GM19023 (cell line): ENCODE data around the gene LRPAP1.

Experiments
- ATAC-seq: cut with Tn5 transposase; IDR thresholded peaks from one replicate; pipeline ENCODE4 v1.9.1; 2021; ENCODE audit warnings: mild to moderate bottlenecking, moderate library complexity; ENCODE audit not compliant: unreplicated experiment

LRPAP1 gene

DNA sequence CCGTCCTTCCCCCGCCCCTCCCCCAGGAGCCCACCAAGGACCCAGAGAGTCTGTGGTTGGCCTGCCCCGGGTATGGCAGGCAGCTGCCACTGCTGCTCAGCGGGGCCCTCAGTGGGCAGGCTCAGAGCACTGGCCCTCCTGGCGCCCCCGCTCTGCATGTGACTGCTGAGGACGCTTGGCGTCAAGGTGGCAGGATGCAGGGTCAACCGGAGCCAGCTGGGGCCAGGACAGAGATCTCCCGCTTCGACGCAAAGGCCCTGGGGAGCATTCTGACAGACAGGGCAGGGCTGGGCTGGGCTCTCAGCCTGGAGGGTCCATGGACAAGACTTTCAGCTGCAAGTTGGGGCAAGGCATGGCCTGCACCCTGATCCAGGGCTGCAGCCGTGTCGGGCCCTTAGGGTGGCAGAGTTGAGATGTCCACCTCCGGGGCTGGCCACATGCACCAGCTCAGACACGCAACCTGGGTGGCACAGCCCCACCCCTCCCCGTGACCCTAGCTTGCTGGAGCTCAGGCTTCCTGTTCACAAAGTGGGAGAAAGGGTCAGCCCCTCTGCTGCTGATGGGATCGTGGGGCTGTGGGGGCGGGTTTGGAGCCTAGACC is 30.3 kb downstream of the LRPAP1 start:
- ATAC-seq, result no peak

DNA sequence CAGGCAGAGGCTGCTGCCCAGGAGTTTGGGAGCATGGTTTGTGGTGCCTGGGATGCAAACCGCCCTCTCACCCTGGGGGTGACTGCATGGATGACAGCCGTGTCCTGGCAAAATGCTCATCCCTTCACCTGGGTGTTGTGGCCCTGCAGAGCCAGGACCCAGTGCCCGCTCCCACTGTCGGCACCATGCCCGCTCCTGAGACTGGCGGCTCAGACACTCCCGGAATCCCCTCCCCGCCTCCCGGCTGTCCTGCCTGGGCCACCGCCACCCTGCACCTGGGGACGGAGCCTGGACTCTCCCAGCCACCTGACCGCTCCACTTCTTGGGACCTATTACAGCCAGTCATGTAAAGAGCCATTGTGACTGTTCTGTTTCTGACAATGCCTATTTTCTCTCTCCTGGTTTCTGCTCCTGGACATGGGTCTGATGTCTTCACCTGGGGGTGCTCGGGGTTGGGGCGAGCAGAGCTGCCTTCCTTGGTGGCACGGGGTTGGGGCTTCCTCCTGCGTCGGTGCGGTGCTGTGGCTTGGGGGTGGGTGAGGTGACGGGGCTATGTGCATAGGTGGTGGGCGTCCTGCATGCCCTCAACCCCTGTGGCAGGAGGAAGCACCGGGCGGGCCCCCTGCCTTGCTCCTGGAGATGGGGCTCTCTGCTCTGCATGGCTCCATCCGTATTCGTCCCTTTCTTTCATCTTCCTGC is 30.9 kb downstream of the LRPAP1 start:
- ATAC-seq, result no peak

DNA sequence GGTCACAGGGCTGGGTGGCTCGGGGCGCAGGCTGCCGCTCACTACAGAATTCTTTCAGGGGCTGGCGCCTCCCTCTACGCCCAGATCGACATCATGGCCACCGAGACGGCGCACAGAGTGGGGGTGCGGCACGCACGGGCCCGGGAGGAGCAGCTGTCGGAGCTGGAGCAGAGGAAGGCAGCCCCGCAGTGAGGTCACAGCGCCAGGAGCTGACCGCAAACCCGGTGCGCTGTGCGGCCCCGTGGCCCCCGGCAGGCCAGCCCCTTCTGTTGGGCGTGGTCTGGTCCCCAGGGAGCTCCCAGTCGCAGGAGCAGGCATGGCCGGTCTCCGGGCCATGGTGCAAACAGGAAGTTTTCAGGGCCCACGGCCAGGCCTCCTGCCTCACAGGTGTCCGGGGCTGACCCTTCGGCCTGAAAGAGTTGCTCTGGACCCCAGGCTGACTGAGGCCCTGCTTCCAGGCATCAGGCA is 31.6 kb downstream of the LRPAP1 start:
- no peak for ATAC-seq

DNA sequence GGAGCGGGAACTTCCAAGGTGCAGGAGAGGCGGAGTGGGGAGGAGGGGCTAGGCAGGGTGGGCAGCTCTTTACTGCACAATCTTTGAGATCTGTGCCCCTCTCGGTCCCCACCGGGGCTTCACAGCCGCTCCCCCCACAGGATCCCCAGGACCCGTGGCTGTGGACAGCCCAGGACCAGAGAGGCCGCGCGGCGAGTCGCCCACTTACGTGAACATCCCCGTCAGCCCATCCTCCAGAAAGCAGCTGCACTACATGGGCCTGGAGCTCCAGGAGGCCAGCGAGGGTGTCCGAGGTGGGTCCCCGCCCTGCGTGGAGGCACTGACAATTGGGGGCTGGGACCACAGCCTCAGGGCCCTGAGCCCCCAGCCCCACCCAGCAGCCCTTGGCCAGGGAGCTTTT is 32.1 kb downstream of the LRPAP1 start:
- ATAC-seq, result no peak

DNA sequence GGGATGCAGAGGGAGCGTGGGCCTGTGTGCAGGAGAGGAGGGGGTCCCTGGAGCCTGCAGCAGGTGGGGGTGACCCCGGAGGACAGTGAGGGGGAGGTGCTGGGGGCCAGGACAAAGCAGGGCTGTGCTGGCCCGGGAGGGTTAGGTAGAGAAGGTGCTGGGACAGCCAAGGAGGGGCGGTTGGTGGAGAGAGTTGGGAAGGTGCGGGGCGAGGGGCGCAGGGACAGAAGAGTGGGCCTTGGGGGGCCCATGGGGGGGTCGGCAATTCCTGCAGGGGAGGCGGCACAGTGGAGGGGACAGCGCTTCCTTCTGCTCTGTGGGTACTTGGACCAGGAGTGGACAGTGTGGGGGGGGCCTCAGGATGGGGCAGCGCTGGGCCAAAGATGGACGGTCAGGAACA is 32.5 kb downstream of the LRPAP1 start:
- no peak for ATAC-seq

DNA sequence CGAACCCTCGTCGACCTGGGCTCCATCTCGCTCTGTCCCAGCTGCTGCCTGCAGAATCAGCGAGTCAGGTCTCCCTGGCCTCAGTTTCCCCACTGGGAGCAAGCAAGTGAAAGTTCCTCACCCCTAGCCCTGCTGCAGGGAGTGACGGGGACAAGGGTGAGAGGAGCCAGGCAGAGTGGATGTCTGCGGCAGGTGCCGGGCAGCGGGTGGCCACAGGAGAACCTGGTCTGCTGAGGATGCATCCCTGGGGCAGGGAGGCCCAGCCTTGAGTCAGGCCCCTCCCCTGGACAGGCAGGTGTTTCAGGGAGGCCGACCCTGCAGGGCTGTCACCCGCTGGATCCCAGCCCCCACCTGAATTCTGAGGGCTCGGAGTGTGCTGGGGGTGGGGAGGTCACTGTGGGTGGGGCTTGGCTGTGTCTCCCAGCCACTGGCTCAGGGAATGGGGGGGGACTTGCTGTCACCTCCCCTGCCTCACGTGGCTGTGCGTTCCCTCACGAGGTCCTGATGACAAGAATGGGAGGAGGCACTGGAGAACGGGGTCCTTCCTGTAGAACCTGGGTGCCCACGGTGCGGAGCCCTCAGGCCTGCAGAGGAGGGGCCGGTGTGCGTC is 33.2 kb downstream of the LRPAP1 start:
- ATAC-seq, result no peak

DNA sequence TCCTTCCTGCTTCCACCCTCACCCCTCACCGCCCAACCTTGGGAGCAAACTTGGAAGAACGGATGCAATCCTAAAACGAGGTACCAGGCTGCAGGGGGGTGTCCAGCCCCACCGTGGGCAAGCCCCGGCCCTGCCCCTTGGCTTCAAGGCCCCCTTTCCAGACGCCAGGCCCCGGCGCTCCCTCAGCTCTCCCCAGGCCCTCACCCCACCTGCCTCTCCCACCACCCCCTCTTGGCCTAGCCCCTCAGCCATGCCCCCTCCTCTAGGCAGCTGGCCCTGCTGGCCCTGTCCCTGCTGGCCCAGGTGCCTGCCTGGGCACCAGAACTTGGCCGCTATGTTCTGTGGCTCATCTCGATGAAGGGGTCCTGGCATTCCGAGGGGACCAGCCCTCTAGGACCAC is 33.8 kb downstream of the LRPAP1 start:
- ATAC-seq, result no peak

DNA sequence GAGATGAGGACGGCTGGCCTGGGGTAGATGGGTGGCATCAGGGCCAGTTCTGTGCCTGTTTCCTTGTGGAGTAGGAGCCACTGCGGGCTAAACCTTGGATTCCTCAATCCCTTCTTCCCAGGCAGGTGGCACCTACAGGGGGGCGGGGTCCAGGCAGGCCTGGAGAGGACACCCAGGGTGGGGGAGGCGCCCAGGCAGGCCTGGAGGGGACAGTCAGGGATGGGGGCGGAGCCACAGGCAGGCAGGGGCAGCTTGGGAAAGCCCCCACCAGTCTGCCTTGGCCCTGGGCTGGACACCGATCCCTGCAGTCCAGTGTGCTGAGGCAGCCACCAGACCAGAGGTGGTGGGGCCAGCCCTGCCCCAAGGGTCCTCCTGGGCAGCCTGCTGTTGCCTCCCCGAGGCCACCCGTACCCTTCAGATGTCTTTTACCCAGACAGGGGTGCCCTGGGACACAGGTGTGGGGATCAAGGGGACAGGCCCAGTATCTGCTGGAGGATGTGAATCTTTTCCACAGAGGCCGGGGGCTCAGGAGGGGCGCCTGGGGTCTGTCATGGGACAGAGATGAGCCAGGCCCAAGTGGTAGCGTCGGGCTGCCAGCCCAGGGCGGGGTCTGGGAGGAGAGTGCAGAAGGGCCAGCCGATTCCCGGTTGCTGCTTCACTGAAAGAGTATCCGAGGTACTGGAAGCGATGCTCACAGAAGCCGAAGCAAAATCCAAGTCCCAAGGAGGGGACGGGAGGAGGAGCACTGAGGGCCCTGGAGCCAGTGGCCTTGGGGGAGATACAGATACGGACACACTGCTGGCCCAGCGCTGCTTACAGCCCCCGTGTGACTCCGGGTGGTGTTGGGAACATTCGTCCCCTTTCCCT is 34.5 kb downstream of the LRPAP1 start:
- ATAC-seq, result no peak

DNA sequence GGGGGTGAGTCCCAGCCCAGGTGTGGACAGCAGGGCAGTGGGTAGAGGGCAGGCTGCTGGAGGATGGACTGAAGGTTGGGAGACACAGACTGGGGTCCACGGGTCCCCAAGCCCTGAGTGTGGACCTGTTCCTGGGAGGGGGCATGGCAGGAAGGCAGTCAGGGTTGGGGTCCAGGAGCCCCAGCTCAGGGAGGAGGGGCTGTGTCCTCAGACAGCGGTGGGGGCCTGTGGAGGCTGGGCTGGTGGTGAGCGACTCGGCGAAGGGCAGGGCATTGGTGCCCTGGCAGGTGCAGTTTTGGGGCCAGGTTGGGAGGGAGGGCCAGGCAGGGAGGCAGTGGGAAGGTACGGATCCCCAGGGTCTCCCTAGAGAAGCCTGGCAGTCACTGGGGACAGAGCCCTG is 35.1 kb downstream of the LRPAP1 start:
- no peak for ATAC-seq

DNA sequence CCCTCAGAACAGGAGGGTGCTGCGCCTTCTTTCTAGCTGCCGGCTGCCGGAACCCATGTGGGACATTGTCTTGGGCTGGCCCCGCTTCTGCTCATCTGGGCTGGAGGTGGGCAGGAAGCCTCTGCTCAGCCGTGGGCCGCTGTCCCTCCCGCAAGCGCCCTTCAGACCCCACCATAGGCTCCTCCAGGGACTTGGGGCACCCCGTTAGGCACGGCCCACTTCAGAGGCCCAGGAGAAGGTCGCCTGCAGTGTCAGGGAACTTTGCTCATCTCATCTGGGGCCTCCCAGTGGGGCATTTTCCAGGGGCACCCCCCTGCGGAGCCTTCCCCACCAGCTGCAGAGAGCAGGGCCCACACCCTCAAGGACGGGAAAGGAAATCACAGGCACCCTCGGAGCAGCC is 36.2 kb downstream of the LRPAP1 start:
- ATAC-seq, result no peak

DNA sequence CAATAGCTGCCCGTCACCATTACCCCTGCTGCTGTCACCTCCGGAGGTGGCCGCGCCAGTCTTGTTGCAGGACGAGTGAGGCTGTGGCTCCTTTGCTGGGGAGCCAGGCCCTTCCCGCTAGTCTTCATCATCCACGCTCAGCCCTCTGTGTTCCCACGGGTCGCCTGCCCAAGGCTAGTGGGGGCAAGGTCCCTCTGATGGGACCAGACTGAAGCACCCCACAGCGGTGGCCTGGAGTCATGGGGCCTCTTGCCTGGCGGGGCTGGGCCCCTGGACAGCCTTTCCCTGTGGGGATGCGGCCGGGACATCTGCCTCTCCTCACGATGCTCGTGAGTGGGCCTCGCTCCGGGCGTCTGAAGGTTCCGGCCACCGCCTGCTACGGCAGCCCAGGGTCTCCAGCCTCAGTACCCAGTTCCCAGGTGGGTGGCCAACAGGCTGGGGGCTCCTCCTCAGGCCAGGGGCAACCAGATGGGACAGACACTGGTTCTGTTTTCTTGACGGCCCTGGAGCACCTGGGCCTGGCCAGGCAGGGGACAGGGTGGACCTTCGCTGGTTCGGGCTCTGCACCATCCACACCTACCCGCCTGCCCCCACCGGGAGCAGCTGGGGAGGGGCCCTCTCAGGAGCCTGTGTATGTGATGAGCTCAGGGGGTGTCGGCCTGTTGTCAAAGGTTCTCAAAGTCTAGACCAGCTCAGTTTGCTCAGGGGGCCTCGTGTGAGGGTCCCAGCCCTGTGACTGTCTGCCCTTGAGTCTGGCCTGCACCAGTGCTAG is 36.8 kb downstream of the LRPAP1 start:
- no peak for ATAC-seq

DNA sequence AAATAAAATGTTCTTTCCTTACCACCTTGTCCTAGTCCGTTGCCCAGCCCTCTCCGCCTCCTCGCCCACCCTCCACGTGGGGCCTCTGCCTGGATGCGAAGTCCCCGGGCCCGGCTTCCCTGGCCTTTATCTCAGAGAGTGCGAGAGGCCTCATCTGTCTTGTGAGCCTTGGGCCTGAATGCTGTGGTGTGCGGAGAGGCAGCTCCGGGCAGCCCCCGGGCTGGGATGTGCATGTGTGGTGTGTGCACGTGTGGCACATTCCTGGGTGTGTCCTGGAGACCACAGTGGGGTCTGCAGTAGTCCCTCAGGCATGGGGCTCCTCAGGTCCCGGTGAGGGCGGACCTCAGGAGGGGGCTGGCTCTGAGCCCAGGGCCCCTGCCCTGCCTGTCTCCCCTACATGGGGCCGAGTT is 37.8 kb downstream of the LRPAP1 start:
- no peak for ATAC-seq

DNA sequence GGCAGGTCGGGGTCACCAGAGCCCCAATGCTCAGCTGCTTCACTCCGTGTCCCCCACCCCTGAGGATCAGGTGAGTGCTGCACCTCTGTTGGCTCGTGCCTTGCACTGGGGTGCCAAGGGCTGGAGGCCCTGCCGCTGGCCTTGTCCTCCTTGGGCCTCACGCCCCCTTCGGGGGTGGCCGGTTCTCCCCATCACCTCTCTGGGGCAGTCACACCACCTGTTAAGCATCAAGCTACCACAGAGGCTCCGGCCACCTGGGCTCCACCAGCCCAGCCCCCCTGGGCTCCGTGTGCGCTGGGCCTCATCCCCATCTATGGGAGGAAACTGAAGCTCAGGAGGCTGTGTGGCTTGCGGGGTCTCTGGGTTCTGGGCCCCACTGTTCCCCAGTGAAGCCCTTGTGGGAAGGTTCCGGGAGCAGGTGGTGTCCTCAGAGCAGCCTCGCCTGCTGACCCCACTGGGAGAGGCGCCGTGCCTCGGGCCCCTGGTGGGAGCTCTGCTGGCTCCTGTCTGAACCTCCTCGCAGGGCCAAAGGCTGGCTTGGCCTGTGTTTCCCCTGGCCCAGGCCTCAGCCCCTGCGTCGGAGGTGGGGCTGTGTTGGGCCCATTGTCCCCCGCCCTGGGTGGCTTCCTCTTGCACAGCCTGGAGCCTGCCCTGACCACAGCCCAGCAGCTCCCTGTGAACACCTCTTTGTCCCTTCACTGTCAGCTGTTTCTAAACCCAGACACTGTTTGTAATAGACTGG is 38.3 kb downstream of the LRPAP1 start:
- no peak for ATAC-seq

DNA sequence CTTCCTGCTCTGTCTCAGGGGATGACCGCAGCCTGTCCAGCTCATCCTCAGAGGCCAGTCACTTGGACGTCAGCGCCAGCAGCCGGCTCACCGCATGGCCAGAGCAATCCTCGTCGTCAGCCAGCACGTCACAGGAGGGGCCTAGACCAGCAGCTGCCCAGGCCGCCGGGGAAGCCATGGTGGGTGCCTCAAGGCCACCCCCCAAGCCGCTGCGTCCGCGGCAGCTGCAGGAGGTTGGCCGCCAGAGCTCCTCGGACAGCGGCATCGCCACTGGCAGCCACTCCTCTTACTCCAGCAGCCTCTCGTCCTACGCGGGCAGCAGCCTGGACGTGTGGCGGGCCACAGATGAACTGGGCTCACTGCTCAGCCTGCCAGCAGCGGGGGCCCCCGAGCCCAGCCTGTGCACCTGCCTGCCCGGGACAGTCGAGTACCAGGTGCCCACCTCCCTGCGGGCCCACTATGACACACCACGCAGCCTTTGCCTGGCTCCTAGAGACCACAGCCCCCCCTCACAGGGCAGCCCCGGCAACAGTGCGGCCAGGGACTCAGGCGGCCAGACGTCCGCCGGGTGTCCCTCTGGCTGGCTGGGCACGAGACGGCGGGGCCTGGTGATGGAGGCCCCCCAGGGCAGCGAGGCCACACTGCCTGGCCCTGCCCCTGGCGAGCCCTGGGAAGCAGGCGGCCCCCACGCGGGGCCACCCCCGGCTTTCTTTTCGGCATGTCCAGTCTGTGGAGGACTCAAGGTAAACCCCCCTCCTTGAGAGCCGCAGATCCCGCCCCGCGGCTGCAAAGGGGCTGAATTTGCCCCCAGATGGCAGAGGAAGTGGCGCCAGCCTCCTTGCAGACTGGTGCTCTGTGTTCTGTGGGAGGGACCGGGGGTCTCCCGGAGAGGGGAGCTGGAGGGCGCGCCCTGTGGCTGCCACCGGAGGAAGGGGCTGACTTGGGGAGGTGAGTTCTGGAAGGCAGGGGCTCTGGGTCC is 39.2 kb downstream of the LRPAP1 start:
- ATAC-seq, result no peak

DNA sequence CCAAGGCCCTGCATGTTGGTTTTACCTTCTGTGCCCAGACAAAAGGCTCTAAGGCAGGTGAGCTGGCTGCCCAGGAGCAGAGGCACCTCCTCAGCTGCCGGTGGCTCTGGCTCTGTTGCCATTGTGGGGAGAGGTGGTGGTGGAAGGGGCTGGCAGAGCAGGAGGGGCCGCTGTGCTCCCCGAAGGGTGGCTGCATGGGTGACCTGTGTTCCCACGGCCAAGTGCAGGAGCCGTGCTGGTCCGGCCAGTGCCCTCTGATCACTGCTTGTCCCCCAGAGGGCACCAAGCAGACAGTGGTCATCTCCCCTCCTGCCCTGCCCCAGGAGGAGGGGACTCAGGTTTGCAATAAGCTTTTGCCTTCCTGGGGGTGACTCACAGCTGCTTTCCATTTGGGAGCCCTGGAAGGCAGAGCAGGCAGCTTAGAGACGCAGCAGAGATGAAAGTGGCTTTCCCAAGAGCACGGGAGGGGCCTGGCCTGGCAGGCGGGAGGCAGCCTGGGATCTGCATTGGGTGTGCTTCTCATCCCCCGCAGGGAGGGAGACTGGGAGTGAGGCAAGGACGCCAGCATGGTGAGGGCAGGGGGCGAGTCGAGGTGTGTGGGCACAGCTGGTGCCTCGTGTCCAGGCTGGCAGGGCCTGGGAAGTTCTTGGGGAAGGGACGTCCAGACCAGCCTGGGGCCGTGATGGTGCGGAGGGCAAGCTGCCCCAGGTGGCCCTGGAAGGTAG is 40.4 kb downstream of the LRPAP1 start:
- no peak for ATAC-seq

DNA sequence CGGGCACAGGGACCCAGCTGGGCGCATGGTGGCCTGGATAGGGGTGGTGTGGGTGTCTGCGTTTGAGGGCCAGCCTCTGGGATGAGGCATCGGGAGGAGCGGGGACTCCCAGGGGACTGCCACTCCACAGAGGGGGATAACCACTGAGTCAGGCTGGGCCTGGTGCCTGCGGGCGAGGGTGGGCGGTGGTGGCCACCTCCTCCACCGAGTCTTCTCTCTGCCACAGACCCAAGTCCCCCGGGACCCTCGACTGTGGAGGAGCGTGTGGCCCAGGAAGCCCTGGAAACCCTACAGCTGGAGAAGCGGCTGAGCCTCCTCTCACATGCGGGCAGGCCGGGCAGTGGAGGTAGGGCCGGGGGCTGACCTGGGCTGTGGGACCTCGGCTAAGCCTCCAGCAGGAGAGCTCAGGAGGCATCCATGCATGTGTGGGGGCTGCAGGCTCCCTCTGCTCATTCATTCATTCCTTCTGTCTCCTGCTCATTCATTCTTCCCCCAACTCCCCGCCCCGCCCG is 42.7 kb downstream of the LRPAP1 start:
- ATAC-seq, result no peak

DNA sequence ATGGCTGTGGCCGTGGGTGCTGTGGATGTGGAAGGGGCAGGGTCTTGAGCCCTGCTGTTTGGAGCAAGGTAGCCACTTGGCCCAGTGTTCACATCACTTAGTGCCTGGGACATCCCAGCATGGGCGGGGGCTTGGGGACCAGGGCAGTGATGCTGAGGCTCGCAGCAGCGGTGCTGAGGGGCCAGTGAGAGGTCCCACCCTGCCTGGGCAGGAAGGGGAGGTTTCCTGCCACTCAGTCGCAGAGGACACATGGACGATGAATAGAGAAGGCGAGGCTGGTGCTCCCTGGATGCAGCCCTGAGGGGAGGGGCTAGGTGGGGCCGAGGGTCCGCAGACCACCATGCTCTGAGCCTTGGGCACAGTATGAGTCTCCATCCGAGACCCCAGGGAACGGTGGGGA is 43.4 kb downstream of the LRPAP1 start:
- ATAC-seq, result no peak

DNA sequence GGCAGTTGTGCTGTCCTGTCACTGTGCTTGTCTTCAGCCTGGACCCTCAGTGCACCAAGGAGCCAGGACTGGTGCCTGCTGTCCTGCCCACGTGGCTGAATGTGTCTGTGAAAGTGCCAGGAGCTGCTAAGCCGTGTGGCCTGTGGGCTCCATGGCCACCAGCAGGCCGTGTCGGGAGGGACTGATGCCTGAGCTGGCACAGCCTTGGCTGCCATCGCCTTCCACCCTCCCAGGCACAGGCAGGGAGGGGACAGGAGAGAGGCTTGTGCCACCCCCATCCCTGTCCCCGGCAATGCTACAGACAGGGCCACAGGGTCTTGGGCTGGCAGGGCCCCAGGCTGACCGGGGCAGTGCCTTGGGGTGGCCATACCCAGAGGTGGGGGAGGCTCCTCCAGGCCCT is 44.4 kb downstream of the LRPAP1 start:
- no peak for ATAC-seq
